ENCODE results near the gene VPS51. TPM values are rescaled to one million over a fixed set of nuclear protein-coding genes. Genes with fewer than 3 reads are reported as not detected.

Gene VPS51
- total and polyA plus RNA-seq, 2 donors from 2014 or later = 98.3 to 110 TPM

DNA sequence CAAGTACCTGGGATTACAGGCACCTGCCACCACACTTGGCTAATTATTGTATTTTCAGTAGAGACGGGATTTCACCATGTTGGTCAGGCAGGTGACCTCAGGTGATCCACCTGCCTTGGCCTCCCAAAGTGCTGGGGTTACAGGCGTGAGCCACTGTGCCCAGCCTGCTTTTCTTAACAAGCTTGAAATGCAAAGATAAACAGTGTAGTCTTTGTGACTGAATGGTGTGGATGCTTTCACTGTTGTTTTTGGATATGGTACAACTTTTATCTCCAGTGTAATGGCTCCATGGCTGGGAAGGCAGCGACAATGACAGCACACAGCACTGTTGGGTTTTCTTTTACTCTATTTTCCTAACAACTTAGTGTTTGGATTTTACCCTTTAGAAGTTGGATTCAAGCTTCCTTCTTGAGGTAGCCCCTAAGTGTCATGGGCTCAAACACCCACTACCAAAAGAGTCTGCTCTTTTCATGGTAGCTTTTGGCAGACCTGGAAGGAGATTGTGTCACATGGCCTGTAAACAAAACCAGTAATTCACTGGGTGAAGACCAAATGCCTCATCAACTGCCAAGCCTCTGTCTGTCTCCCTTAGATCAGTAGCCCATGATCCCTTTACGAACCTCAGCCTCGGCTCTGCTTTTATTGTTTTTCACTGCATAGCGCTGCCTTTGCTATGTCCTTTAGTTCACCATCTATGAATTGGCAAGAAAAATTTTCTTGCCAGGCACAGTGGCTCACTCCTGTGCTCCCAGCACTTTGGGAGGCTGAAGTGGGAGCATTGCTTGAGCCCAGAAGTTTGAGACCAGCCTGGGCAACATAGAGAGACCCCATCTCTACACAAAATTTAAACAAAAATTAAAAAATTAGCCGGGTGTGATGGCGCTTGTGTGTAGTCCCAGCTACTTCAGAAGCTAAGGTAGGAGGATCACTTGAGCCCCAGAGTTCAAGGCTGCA is 6.4 kb downstream of the VPS51 start:
- no peak overlapping the region for H3K4me3 ChIP-seq (ENCODE audit: low read length in 3 of 3)
- no peak overlapping the region for H3K9ac ChIP-seq (ENCODE audit: low read length in 3 of 3)
- intact Hi-C loops (cut with DNase I) = no loop called here
- H3K9me3 ChIP-seq (ENCODE audit: control insufficient read depth in 2 of 3, insufficient read depth in 1 of 3, low read length in 3 of 3) = no peaks in the 10 kb centered on the region
- H3K27ac ChIP-seq (ENCODE audit: low read depth in 2 of 2, low read length in 2 of 2) = no peak overlapping the region
- peaks cover 0 to 4% (median 0%) of the 10 kb centered on the region in 3 donors for H3K36me3 ChIP-seq (ENCODE audit: control insufficient read depth in 2 of 3, insufficient read depth in 3 of 3, low read length in 3 of 3)
- TF ChIP-seq, protein P1, sequence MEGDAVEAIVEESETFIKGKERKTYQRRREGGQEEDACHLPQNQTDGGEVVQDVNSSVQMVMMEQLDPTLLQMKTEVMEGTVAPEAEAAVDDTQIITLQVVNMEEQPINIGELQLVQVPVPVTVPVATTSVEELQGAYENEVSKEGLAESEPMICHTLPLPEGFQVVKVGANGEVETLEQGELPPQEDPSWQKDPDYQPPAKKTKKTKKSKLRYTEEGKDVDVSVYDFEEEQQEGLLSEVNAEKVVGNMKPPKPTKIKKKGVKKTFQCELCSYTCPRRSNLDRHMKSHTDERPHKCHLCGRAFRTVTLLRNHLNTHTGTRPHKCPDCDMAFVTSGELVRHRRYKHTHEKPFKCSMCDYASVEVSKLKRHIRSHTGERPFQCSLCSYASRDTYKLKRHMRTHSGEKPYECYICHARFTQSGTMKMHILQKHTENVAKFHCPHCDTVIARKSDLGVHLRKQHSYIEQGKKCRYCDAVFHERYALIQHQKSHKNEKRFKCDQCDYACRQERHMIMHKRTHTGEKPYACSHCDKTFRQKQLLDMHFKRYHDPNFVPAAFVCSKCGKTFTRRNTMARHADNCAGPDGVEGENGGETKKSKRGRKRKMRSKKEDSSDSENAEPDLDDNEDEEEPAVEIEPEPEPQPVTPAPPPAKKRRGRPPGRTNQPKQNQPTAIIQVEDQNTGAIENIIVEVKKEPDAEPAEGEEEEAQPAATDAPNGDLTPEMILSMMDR (IDR thresholded peaks at IDR 0.05; ENCODE audit: borderline replicate concordance, extremely low read depth, insufficient read depth) = no peak
- FAIRE-seq (no peak), DNase-seq (peak in 1 of 5 donors; percentile 18)
- no peaks in the 10 kb centered on the region for H3K27me3 ChIP-seq (ENCODE audit: control insufficient read depth, insufficient read depth, low read length)
- H3K4me1 ChIP-seq (ENCODE audit: control insufficient read depth in 2 of 3, insufficient read depth in 2 of 3, low read depth in 1 of 3, low read length in 3 of 3) = peaks cover 0 to under 1% (median 0%) of the 10 kb centered on the region in 3 donors

DNA sequence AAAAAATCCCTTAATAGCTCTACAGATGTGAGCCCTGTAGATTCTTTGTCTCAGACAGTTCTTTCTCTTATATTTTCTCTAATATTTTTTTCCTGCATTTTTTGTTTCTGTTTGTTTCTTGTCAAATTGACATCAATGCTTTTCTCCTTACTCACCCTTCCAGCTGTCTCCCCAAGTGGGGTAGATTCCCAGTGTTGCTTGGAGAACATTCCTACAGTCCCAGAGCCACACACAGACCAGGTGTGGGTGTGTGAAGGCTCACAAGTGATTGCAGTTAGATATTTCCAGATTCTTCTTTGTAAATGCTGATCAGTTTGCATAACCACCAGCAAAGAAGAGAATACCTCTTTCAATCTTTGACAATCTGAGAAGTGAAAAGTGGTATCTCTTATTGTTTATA is 7.5 kb downstream of the VPS51 start:
- FAIRE-seq (no peak), DNase-seq (no peak)
- H3K36me3 ChIP-seq (ENCODE audit: control insufficient read depth in 2 of 3, insufficient read depth in 3 of 3, low read length in 3 of 3) = peaks cover 0 to 4% (median 0%) of the 10 kb centered on the region in 3 donors
- H3K4me1 ChIP-seq (ENCODE audit: control insufficient read depth in 2 of 3, insufficient read depth in 2 of 3, low read depth in 1 of 3, low read length in 3 of 3) = no peaks in the 10 kb centered on the region
- no peak overlapping the region for H3K27ac ChIP-seq (ENCODE audit: low read depth in 2 of 2, low read length in 2 of 2)
- H3K4me3 ChIP-seq (ENCODE audit: low read length in 3 of 3) = no peak overlapping the region
- intact Hi-C loops (cut with DNase I) = no loop called here
- no peaks in the 10 kb centered on the region for H3K27me3 ChIP-seq (ENCODE audit: control insufficient read depth, insufficient read depth, low read length)
- TF ChIP-seq, protein P1 (IDR thresholded peaks at IDR 0.05; ENCODE audit: borderline replicate concordance, extremely low read depth, insufficient read depth) = no peak
- no peak overlapping the region for H3K9ac ChIP-seq (ENCODE audit: low read length in 3 of 3)
- H3K9me3 ChIP-seq (ENCODE audit: control insufficient read depth in 2 of 3, insufficient read depth in 1 of 3, low read length in 3 of 3) = no peaks in the 10 kb centered on the region

DNA sequence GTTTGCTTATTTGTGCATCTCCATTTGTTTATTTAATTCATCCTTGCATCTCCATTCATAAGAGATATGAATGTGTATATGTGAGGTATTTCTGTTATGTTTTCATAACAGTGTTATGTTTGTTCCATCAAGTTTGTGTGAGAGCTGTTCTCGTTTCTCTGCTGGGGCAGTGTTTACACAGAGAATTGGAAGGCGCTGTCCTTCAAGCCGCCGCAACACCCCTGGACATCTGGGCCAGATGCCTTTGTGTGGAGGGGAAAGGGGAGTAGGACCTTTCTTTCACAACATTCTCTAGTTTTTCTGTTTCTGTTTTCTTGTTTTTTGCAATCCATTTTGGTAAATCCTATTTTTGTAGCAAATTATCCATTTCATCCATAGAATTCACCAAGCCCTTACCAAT is 8.6 kb downstream of the VPS51 start:
- H3K9ac ChIP-seq (ENCODE audit: low read length in 3 of 3) = no peak overlapping the region
- no peaks in the 10 kb centered on the region for H3K9me3 ChIP-seq (ENCODE audit: control insufficient read depth in 2 of 3, insufficient read depth in 1 of 3, low read length in 3 of 3)
- H3K36me3 ChIP-seq (ENCODE audit: control insufficient read depth in 2 of 3, insufficient read depth in 3 of 3, low read length in 3 of 3) = peaks cover 0 to 4% (median 0%) of the 10 kb centered on the region in 3 donors
- intact Hi-C loops (cut with DNase I) = no loop called here
- H3K27ac ChIP-seq (ENCODE audit: low read depth in 2 of 2, low read length in 2 of 2) = no peak overlapping the region
- FAIRE-seq = no peak
- TF ChIP-seq, protein P1 (IDR thresholded peaks at IDR 0.05; ENCODE audit: borderline replicate concordance, extremely low read depth, insufficient read depth) = no peak
- no peak for DNase-seq
- H3K4me1 ChIP-seq (ENCODE audit: control insufficient read depth in 2 of 3, insufficient read depth in 2 of 3, low read depth in 1 of 3, low read length in 3 of 3) = no peaks in the 10 kb centered on the region
- H3K4me3 ChIP-seq (ENCODE audit: low read length in 3 of 3) = no peak overlapping the region
- no peaks in the 10 kb centered on the region for H3K27me3 ChIP-seq (ENCODE audit: control insufficient read depth, insufficient read depth, low read length)
